GM19328 (cell line): Measurements from ENCODE around the gene SNRNP200.
"Not testable (repeated sequence)": the region's sequence is repeated elsewhere in the genome, so short reads cannot be mapped to it uniquely, and the experiment has no call there.

Experiments used
- ATAC-seq: cut with Tn5 transposase; IDR thresholded peaks from one replicate; pipeline ENCODE4 v1.9.1; 2021; ENCODE audit warnings: mild to moderate bottlenecking, moderate library complexity; ENCODE audit not compliant: unreplicated experiment

The SNRNP200 gene

DNA sequence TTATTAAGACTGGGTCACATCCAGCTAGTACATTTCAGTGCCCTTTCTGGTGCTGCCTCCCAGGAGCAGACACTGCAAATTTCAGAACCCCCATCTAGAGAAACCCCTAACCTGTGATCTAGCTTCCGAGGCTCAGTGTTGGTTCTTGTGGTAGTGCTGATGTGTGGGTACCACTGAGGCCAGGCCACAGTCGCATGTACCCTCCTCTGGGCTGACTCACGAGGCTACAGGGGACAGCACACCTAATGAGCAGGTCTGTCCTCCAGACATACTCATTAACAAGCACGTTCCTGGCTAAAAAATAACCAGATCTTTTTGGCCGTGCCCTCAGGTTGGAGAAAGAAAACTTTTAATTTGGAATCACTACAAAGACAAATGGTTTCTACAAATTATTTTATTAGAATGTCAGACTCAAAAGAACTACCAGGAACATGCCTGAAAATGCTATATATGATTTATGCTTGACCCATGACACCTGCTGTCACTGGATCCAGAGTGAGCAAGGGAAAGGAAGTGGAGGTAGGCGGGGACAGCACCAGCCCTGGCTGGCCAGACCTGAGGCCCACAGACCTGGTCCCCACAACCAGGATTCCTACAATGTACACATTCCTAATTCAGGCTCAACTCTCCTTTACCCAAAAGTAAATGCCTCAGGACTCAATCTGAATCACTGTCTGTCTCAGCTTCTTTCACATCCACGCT, 30.8 kb downstream of the SNRNP200 start:
- ATAC-seq: no peak

DNA sequence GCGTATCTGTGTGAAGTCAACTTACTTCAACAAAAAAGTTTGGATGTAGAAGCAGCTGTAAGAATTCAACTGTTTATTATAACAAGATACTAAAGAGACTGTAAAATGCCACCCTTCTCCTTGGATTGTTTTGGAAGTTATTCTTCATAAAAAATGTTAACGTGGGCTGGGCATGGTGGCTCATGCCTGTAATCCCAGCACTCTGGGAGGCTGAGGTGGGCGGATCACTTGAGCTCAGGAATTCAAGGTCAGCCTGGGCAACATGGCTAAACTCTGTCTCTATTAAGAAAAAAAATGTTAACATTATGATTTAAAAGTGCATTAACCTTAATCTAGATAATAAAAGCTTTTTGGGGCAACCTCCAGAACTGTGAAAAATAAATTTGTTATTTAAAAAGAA, 31.6 kb downstream of the SNRNP200 start:
- ATAC-seq: no peak

DNA sequence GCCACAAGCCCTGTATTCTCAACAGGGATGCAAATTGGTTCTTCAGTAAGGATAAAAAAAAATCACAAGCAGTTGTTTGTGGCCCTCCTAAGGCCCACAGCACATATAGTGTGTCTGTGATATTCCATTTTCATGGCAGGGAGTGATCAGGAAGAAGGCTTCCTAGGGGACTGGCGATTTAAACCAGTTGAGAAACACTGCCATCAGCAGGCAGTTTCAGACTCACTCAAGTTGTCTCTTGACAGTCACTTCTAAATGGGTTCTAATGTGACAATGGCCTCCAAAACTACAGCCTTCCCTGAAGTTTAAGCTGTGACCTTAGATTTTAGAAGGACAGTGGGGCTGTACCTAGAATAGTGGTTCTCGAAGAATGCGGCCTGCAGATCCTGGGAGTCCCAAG, 33.4 kb downstream of the SNRNP200 start:
- no peak for ATAC-seq

DNA sequence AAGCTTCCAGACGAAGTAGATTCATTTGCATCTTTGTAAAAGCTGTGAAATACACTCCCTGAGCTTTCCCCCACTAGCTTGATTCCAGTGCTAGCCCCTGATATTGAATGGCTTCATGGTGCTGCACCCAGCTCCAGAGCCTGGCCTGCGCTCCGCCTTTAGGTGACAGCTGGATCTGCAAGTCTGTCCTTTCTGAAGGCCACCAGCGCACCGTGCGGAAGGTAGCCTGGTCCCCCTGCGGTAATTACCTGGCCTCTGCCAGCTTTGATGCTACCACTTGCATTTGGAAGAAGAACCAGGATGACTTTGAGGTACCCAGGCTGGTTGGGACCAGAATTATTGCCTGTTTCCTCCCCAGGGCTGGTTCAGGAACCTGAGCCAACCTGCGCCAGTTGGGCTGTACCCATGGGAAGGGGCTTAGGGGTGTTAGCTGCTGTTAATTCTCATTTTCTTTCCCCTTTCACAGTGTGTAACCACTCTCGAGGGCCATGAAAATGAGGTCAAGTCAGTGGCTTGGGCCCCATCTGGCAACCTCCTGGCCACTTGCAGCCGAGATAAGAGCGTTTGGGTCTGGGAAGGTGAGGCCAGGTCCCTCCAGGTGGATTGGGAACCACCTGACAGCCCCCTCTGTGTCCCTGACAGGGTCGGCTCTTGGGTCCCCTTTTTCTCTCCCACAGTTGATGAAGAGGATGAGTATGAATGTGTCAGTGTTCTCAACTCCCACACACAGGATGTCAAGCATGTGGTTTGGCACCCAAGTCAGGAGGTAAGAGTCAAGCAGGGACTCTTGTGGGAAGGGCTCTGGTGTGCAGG, 38.0 kb downstream of the SNRNP200 start:
- no peak for ATAC-seq

DNA sequence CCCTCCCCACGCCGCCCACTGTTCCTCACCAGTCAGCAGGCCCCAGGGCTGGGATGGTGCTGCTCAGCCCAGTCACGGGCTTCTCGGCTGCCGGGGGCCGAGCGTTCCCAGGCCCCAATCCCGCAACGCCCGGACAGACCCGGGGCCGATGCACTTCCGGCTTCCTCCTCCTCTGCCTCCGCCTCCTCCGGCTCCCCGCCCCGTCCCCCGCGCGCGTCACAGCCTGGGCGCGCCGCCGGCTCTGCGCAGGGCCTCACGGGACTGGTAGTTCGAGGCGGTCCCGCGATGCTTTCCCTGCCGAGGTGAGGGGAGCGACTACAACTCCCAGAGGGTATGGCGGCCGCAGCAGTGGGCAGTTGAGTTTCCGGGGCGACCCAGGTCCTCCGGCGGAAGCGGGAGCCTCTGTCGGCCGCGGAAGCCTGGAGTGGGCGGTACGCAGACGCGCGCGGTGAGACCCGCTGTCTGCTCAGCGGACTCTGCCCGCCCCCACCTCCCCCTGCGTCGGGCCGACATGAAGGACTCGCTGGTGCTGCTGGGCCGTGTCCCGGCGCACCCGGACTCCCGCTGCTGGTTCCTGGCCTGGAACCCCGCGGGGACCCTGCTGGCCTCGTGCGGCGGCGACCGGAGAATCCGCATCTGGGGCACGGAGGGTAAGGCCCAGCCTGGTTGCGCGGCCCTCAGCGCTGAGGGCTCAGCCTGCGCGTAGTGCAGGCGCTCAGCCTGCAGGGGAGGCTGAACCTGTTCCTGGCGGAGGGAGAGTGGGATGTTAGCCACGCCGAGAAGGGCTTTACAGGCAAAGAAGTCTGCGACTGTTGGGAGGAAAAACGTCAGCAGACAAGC, 39.3 kb downstream of the SNRNP200 start, which contains the start of the genes CIAO1 and TMEM127:
CIAO1 (plus strand) TSS at position 386 of the 840 bp plus-strand sequence; CDS start at position 512, 126 bp downstream.
TMEM127 (minus strand) TSS at position 158 of the 840 bp plus-strand sequence. CDS start 616 bp downstream, outside the sequence.
- ATAC-seq: peak; percentile 88

DNA sequence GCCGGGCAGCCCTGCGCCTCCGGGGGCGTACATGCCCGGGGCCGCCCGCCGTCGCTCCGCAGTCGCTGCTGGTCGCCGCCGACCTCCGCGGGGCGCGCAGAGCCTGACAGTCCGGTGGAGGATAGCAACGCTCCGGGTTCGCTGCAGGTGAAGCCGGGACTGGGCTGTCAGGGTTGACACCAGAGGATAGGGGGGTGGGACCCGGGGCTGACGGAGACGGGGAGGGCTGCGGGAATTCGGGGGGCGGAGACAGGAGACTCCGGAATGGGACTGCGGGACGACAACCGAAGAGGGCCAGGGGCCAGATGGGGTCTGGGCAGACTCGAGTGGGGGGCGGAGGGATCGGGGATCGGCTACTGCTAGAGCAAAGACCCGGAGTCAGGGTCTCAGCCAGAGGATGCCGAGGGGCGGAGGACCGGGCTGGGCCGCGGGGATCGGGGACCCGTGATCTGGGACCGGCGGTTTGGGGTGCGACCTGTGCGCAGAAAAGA, 40.0 kb downstream of the SNRNP200 start:
- ATAC-seq: peak; percentile 10

DNA sequence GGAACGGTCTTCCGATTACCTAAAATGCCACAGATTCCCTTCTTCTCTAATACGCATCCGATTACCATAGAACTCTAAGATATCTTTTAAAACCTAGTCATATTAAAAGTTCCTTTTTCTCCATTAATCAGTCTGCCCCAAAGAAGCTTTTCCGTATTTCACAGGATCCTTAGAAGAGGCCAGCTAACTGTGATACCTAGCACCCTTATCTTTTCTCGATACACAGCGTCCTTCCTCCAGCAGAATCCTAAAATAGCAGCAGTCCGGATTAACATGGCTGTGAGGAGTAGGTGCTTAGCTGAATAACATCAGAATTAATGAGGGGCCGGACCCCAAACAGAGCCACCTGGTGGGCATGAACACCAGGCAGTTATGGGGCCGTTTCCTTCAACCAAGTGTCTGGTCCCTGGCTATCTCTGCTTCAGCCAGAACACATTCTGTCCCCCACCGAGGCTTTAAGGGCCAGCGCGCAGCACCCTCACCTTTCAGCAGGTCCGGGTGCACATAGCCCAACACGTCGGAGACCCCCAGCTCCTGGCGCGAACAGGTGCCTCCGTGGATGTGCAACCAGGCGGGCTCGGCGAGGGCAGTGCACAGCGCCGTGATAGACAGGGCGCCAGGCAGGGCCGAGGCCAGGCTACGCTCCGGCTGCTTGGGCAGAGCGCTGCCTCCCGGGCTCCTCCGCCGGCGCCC, 40.5 kb downstream of the SNRNP200 start:
- ATAC-seq: no peak

DNA sequence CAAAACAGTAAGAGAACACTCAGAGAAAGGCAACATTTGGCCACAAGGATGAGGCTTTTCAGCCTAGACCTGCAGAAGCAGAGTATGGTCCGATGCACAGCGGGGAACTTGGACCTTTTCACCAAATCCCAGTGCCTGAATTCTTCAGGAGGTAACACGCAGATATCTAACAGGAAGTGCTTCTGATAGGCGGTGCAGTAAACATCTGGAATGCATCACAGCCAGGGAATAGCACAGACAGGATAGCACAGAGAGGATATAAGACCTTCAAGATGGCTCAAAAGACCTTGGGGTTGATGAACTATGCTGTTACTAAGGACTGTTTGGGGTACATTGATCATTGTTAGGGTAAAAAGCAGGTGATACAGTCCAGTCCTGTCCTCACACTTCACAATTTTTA, 41.3 kb downstream of the SNRNP200 start:
- no peak for ATAC-seq

DNA sequence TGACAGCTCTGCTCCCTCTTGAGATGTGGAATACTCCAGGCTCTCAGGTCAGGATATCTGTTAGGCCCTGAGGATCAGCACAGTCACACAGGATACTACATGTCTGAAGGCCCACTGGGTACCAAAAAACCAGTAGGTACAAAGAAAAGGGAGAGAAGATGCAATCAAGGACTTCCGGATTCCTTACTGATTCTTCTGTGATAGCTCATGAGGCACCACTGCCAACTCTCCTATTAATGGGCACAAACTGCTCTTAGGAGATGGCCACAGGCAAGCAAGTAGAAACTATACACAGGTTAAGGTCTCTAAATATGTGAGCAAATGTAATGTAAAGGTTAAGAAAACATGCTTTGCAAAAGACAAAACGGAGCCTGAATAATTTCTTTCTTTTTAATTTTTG, 43.0 kb downstream of the SNRNP200 start:
- ATAC-seq: no peak

DNA sequence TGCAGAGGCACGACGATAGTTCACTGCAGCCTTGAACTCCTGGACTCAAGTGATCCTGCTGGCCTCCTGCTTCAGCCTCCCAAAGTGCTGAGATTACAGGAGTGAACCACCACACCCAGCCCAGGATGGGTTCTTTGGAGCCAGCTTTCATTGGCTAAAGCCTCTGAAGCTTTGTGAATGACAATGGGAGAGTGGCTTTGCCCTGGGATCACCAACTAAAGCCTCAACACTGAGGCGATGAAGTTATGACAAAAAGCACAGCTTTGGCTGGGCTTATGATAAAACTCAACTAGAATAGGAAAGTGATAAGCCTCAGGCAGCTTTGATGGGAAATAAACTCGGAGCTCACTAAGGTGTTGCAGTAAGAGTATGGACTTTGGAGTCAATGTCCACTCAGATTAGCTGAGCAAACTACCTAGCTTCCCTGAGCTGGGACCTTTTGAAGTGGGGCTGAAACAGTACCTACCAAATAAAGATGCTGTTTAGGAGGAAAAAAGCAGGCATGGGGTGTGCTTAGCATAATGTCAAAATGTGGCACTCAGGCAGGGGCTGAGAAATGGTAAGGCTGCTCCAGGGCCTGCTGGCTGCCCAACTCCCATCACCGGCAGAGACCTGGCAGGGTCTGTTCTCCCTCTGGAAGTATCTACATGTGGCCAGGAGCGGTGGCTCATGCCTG, 43.9 kb downstream of the SNRNP200 start:
- ATAC-seq: no peak

DNA sequence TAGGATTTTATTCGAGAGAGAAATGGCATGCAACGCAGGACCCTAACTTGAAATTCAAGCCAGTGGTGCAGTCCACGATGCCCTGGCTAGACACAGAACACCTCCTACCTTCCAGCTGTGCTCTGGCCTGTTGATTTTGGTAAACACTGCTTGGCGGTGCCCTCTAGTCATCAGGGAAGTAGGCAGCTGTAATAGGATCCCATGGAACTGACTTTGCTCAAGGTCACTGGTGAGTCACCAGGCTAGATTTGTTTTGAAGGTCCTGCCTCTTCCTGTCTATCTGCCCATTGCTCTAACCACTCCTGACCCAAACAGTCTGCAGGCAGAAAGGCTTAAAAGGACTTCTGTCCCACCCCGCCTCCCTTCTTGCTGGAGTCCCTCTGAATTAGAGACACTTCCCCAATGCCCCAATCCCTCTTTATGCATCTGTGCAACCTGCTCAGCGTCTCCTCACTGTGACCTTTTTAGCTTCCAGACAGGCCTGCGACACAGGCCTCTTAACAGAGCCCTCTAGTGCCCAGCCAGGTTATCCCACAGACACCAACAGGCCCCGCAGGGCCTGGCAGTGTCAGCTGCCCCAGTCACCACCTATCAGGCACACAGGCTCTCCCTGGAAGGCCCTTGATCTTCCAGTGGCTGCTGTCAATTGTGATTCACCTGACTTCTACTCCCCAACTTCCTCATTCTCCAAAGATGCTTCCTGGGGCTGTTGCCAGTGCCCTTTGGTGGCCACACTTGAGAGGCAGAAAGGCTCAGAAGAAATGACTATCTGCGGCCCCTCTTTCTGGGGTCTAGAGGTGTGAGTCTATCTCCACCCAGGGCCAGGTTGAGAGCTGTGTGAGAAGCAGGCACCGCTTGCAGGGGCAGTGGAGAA, 44.7 kb downstream of the SNRNP200 start:
- ATAC-seq: no peak

DNA sequence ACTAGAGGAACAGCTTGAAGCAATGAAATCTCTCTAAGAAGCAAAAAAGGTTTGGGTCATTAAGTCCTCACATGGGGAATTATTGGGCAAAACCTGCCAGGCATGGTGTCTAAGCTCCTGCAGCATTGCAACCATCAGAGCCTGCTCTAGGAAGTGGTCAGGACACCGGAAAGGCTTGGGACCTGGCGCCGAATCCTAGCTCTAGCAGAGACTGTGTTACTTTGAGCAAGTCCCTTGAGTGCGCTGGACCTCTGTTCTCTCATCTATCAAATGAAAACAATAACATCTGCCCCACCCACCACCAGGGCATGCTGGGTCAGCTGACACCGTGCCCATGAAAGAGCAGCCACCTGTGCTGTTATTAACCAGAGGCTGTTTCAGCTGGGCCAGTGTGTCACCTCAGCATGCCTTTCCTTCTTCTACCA, 45.8 kb downstream of the SNRNP200 start:
- ATAC-seq: no peak

DNA sequence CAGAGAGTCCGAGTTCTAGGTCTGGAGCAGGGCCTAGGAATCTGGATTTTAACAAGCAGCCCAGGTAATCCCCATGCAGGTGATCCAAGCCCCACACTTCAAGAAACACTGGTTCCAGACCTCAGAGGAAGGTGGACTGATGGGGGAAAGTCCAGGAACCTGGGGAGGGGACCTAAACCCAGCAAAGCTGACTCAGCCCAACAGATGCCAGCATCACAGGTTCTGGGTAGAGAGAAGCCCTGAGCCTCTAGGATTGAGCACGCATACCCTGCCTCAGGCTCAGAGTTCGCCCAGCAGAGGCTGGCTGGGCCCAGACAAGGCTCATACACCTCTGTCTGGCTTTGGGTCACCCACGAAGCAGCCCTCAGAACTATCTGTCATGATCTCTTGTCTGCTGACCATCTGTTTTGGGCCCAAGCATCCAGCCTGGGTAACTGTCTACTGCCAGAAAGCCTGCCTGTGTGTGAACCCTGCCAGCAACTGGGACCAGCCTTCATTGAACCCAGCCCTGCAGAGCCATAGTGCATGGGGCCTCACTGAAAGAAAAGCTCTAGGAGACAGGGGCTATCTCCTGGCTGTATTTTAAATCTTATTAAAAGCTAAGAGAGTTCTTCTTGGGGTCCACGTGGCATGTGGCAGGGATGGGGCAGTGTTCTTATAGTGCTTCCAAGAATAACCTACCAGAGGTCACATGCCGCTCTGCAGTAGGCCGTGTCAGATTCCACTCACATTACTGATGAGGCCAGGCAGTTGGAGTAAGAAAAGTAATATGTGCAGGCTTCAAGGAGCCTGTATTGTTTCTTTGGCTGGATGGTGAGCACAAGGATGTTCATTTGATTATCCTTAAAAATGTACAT, 47.0 kb downstream of the SNRNP200 start:
- ATAC-seq: no peak

DNA sequence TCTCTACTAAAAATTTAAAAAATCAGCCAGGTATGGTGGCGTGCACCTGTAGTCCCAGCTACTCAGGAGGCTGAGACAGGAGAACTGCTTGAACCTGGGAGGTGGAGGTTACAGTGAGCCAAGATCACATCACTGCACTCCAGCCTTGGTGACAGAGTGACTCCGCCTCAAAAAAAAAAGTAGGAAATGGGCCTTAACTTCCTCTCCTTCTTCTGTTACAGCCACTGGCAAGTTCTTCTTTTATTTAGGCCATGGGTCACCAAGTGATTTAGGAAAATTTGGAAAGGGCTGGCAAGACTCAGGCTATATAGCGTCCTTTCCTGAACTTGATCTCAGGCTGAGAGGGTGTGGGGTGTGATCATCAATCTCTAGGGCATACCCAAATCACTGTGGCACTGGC, 47.6 kb downstream of the SNRNP200 start:
- not testable (repeated sequence) for ATAC-seq

DNA sequence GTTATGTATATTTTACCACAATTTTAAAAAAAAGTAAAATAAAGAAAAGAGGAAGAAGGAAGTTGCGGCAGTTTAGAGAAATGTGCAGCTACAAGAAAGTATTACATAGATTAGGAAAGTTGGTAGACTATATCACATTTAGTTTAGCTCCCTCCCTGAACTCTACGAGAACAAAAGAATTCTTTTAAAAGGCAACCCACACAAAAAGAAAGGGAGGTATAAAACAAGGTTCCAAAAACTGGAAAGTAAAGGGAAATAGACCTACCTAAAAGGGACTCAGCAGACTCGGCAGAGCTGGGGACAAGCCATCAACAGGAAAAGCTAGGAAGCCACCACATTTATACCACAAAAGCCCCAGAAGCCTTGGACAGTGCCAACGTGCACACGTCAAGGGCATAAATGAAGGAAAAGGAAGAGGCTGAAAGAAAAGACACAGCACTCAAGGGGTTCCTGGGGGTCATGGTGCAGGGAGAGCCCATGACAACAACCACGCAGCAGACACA, 48.7 kb downstream of the SNRNP200 start:
- no peak for ATAC-seq

DNA sequence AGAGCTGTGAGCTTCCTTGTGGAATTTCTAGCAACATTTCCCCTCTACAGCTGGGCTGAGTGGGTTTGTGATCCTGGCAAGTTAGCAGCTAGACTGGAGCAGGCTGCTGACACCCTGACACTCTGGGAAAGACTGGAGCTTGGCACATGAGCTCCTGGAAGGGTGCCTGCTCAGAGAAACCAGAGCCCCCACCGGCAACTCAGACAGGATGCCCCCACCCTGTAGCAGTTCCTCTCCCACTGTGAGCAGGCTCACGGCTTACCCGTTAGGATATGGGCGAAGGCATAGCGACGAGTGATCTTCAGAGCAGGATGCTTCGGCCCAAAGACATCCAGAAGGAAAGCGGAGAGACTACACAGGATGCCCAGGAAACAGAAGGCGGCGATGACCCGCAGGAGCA, 50.8 kb downstream of the SNRNP200 start:
- ATAC-seq: no peak

DNA sequence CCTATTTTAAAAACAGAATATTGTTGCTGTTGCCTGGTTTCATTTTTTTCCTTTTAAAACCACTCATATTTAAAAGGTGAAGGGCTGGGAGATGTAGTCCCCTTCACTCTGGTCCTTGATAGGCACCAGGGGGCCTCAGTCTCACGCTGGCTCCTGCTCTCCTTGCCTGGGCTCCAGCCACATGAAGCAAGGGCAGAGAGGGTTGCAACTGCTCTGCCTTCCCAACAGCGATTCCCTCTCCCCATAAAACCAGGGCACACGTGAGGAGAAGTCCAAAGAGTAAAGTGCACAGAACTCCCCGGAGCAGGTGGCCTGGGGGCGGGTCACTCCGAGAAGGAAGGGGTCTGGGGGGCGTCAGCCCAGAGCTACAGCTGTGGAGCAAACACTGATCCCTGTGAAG, 52.3 kb downstream of the SNRNP200 start:
- no peak for ATAC-seq

DNA sequence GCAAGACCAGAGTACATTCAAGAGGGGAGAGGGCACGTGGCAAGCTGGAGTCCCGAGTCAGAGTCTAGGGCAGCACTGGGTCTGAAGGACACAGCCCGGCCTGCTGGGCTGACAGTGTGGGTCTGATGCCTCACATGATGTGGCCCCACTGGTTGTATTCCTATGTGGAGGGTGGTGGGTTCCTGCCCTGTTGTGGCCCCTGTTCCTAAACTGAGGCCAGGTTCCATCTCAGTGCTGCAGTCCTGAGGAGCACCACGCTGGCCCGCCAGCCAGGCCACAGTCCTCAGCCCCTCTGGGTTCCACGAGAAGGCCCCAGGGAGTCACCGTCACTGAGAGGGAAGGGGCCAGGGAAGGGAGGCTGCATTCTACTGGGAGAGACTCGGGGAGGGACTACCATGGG, 52.8 kb downstream of the SNRNP200 start:
- ATAC-seq: no peak
